Mesenchymal stem cell (in vitro differentiated cells and primary cell): Measurements from ENCODE around the gene ATXN7L1.
"Not testable (repeated sequence)": the region's sequence is repeated elsewhere in the genome, so short reads cannot be mapped to it uniquely, and the experiment has no call there.

Experiments
- DNase-seq: peaks from one replicate; pipeline ENCODE4 v3.0.0-alpha.2; 2013
- H2AFZ ChIP-seq: one replicate; pipeline ENCODE4 v1.6.1; 2013; ENCODE audit warnings: low read depth, mild to moderate bottlenecking, control low read depth, inconsistent platforms, low read length, moderate library complexity
- H2AK5ac ChIP-seq: 2 replicates; pipeline ENCODE4 v1.6.1; 2013; ENCODE audit warnings: low read length, moderate library complexity, mild to moderate bottlenecking, inconsistent platforms; ENCODE audit not compliant: severe bottlenecking
- H2BK120ac ChIP-seq: one replicate; pipeline ENCODE4 v1.6.1; 2013; ENCODE audit warnings: low read depth, mild to moderate bottlenecking, inconsistent platforms, low read length, moderate library complexity
- H2BK12ac ChIP-seq, 2 experiments: one replicate each; pipeline ENCODE4 v1.6.1; 2013; ENCODE audit warnings: inconsistent platforms in 2 of 2, low read length in 2 of 2, mild to moderate bottlenecking in 2 of 2, moderate library complexity in 2 of 2, control low read depth in 1 of 2
- H2BK15ac ChIP-seq: one replicate; pipeline ENCODE4 v1.6.1; 2013; ENCODE audit warnings: mild to moderate bottlenecking, low read depth, inconsistent platforms; ENCODE audit not compliant: poor library complexity, severe bottlenecking
- H2BK5ac ChIP-seq: 2 replicates; pipeline ENCODE4 v1.6.1; 2013; ENCODE audit warnings: low read depth, mild to moderate bottlenecking, low read length, control low read depth, inconsistent platforms; ENCODE audit not compliant: poor library complexity, severe bottlenecking
- H3K14ac ChIP-seq, 2 experiments: one replicate each; pipeline ENCODE4 v1.6.1; 2013; ENCODE audit warnings: inconsistent platforms in 2 of 2, low read length in 2 of 2, control low read depth in 1 of 2, mild to moderate bottlenecking in 1 of 2, moderate library complexity in 1 of 2
- H3K18ac ChIP-seq, 2 experiments: one replicate each; pipeline ENCODE4 v1.6.1; 2013; ENCODE audit warnings: inconsistent platforms in 2 of 2, low read length in 2 of 2, control low read depth in 1 of 2, low read depth in 1 of 2, mild to moderate bottlenecking in 1 of 2
- H3K23ac ChIP-seq, 2 experiments: one replicate each; pipeline ENCODE4 v1.6.1; 2013; ENCODE audit warnings: inconsistent platforms in 2 of 2, low read length in 2 of 2, mild to moderate bottlenecking in 2 of 2, moderate library complexity in 2 of 2, control low read depth in 1 of 2
- H3K27ac ChIP-seq: 2 replicates; pipeline ENCODE4 v1.5.1; 2013; ENCODE audit warnings: mild to moderate bottlenecking, moderate library complexity, low read length, control low read depth, inconsistent platforms; ENCODE audit not compliant: poor library complexity, severe bottlenecking
- H3K27me3 ChIP-seq, 2 experiments: 2 replicates each; pipeline versions ENCODE4 v1.6.1 to v1.7.0; 2013; ENCODE audit warnings: low read length in 2 of 2, mild to moderate bottlenecking in 2 of 2, moderate library complexity in 2 of 2, control low read depth in 1 of 2, inconsistent platforms in 1 of 2; ENCODE audit not compliant: control insufficient read depth in 1 of 2, insufficient read depth in 1 of 2
- H3K36me3 ChIP-seq, 2 experiments: 2 replicates each; pipeline versions ENCODE4 v1.6.1 to v1.7.0; 2013; ENCODE audit warnings: low read length in 2 of 2, control low read depth in 1 of 2, inconsistent platforms in 1 of 2, low read depth in 1 of 2, mild to moderate bottlenecking in 1 of 2; ENCODE audit not compliant: insufficient read depth in 2 of 2, control insufficient read depth in 1 of 2
- H3K4ac ChIP-seq, 2 experiments: one replicate each; pipeline ENCODE4 v1.6.1; 2013; ENCODE audit warnings: inconsistent platforms in 2 of 2, low read length in 2 of 2, mild to moderate bottlenecking in 2 of 2, moderate library complexity in 2 of 2, control low read depth in 1 of 2, low read depth in 1 of 2
- H3K4me1 ChIP-seq: 2 replicates; pipeline ENCODE4 v1.6.1; 2013; ENCODE audit warnings: low read depth, low read length, control low read depth; ENCODE audit not compliant: control insufficient read depth, insufficient read depth
- H3K4me2 ChIP-seq: 2 replicates; pipeline ENCODE4 v1.6.1; 2013; ENCODE audit warnings: low read length, mild to moderate bottlenecking, inconsistent platforms; ENCODE audit not compliant: poor library complexity, severe bottlenecking
- H3K4me3 ChIP-seq, 2 experiments: 2 replicates each; pipeline versions ENCODE4 v1.5.1 to v1.7.0; 2013; ENCODE audit warnings: low read length in 2 of 2, mild to moderate bottlenecking in 2 of 2, control low read depth in 1 of 2, low read depth in 1 of 2; ENCODE audit not compliant: insufficient read depth in 1 of 2
- H3K79me1 ChIP-seq: replicated peaks from 2 replicates; pipeline ENCODE4 v1.6.1; 2013; ENCODE audit warnings: mild to moderate bottlenecking, control low read depth, low read length, inconsistent platforms; ENCODE audit not compliant: poor library complexity, severe bottlenecking
- H3K9ac ChIP-seq: 2 replicates; pipeline ENCODE4 v1.7.0; 2013; ENCODE audit warnings: mild to moderate bottlenecking, low read length, moderate library complexity
- H3K9me3 ChIP-seq: 2 replicates; pipeline ENCODE4 v1.7.0; 2013; ENCODE audit warnings: mild to moderate bottlenecking, low read length; ENCODE audit not compliant: control insufficient read depth
- H4K8ac ChIP-seq: one replicate; pipeline ENCODE4 v1.6.1; 2013; ENCODE audit warnings: inconsistent platforms, mild to moderate bottlenecking, low read length, moderate library complexity
- H4K91ac ChIP-seq: one replicate; pipeline ENCODE4 v1.6.1; 2013; ENCODE audit warnings: mild to moderate bottlenecking, low read length, inconsistent platforms
- WGBS: methylation state at CpG from one replicate; pipeline ENCODE4 v1.1.7; 2013; ENCODE audit warnings: mixed read lengths; 5-methylcytosine and 5-hydroxymethylcytosine counted together

The ATXN7L1 gene

GRCh38 chr7:105697169-105697568, 179.2 kb downstream of the ATXN7L1 start:
- not testable (repeated sequence) for H3K4me3 ChIP-seq, H3K18ac ChIP-seq, H2AFZ ChIP-seq, H3K9ac ChIP-seq, H3K79me1 ChIP-seq, H2BK120ac ChIP-seq, H3K14ac ChIP-seq, H4K8ac ChIP-seq, H3K4me2 ChIP-seq, H3K27ac ChIP-seq, H2BK15ac ChIP-seq, H2BK5ac ChIP-seq, H4K91ac ChIP-seq, DNase-seq, H2BK12ac ChIP-seq, H3K23ac ChIP-seq, H3K4ac ChIP-seq, H3K9me3 ChIP-seq, H3K27me3 ChIP-seq, H3K4me1 ChIP-seq, H2AK5ac ChIP-seq
- peaks cover 5 to 11% of the 10 kb centered on the region in 2 experiments for H3K36me3 ChIP-seq
- 63% methylated on average over 11 of the region's 11 CpGs for WGBS

- Histone ChIP-seq H3K4me2 (no peak overlapping the region), H2BK12ac (no peak overlapping the region)
- no peak for DNase-seq
Observed at GRCh38 chr7:105693576-105693975, 182.8 kb downstream of the ATXN7L1 start.

GRCh38 chr7:105691680-105692564, 184.5 kb downstream of the ATXN7L1 start:
- H4K91ac ChIP-seq = peak overlapping the region; percentile 52
- no peak overlapping the region for H2BK15ac ChIP-seq
- peak overlapping the region; percentile 18 to 74 for H3K4me3 ChIP-seq
- peaks cover 10% of the 10 kb centered on the region for H3K4me1 ChIP-seq
- no peak overlapping the region for H2AFZ ChIP-seq
- H3K79me1 ChIP-seq = peaks cover 9% of the 10 kb centered on the region
- H3K9ac ChIP-seq = peak overlapping the region; percentile 83
- no peak for DNase-seq
- peak overlapping the region in 1 of 2 experiments; percentile 9 for H2BK12ac ChIP-seq
- WGBS = 8% methylated on average over 17 of the region's 21 CpGs
- H3K23ac ChIP-seq = no peak overlapping the region
- H3K27me3 ChIP-seq = no peaks in the 10 kb centered on the region
- H3K9me3 ChIP-seq = no peaks in the 10 kb centered on the region
- no peak overlapping the region for H2AK5ac ChIP-seq
- peak overlapping the region; percentile 69 for H3K4me2 ChIP-seq
- no peak overlapping the region for H2BK5ac ChIP-seq
- H3K14ac ChIP-seq = no peak overlapping the region
- peak overlapping the region in 1 of 2 experiments; percentile 61 for H3K18ac ChIP-seq
- no peak overlapping the region for H3K27ac ChIP-seq
- H2BK120ac ChIP-seq = no peak overlapping the region
- H3K36me3 ChIP-seq = peaks cover 5 to 11% of the 10 kb centered on the region in 2 experiments
- H4K8ac ChIP-seq = no peak overlapping the region
- H3K4ac ChIP-seq = no peak overlapping the region

More at GRCh38 chr7:105693576-105693975, 182.8 kb downstream of the ATXN7L1 start:
- H3K36me3 ChIP-seq = peaks cover 5 to 11% of the 10 kb centered on the region in 2 experiments
- no peak overlapping the region for H4K8ac ChIP-seq
- H3K14ac ChIP-seq = no peak overlapping the region
- no peak overlapping the region for H2BK5ac ChIP-seq
- no peak overlapping the region for H3K4me3 ChIP-seq
- no peak overlapping the region for H3K18ac ChIP-seq
- H3K79me1 ChIP-seq = peaks cover 9% of the 10 kb centered on the region
- peaks cover 2% of the 10 kb centered on the region for H3K4me1 ChIP-seq
- H3K27me3 ChIP-seq = no peaks in the 10 kb centered on the region
- H3K9me3 ChIP-seq = no peaks in the 10 kb centered on the region
- H3K23ac ChIP-seq = no peak overlapping the region
- no peak overlapping the region for H3K9ac ChIP-seq
- 100% methylated on average over 1 of the region's 3 CpGs for WGBS
- no peak overlapping the region for H3K27ac ChIP-seq
- no peak overlapping the region for H2BK15ac ChIP-seq
- H2BK120ac ChIP-seq = no peak overlapping the region
- H3K4ac ChIP-seq = no peak overlapping the region
- no peak overlapping the region for H4K91ac ChIP-seq
- no peak overlapping the region for H2AFZ ChIP-seq
- H2AK5ac ChIP-seq = no peak overlapping the region

- 2% methylated on average over 14 of the region's 18 CpGs for WGBS
- Histone ChIP-seq H3K4me2 (peak overlapping the region; percentile 69), H2BK15ac (peak overlapping the region; percentile 84), H3K79me1 (peaks cover 9% of the 10 kb centered on the region), H3K23ac (no peak overlapping the region), H3K27ac (no peak overlapping the region), H2BK5ac (no peak overlapping the region), H2AFZ (no peak overlapping the region), H3K36me3 (peaks cover 5 to 9% of the 10 kb centered on the region in 2 experiments), H4K8ac (peak overlapping the region; percentile 67), H3K14ac (no peak overlapping the region), H3K4me3 (peak overlapping the region in 1 of 2 experiments; percentile 74), H3K4me1 (peaks cover 10% of the 10 kb centered on the region), H2BK120ac (peak overlapping the region; percentile 54), H3K18ac (peak overlapping the region; percentile 80 to 81), H3K9me3 (no peaks in the 10 kb centered on the region), H4K91ac (peak overlapping the region; percentile 25), H3K9ac (peak overlapping the region; percentile 83), H2BK12ac (peak overlapping the region; percentile 49 to 70), H3K4ac (peak overlapping the region in 1 of 2 experiments; percentile 96), H2AK5ac (no peak overlapping the region), H3K27me3 (no peaks in the 10 kb centered on the region)
- DNase-seq = peak; percentile 93
Observed at GRCh38 chr7:105691082-105691679, 185.2 kb downstream of the ATXN7L1 start.
